Ovary (tissue), 3 donors: ENCODE measurements around the gene TXNDC2.

ENCODE experiments used
- CTCF ChIP-seq, 3 donors: fragments of 450-650 bp in 2 of 3; fragments of 200-600 bp in 1 of 3; IDR thresholded peaks; one replicate each; pipeline versions ENCODE4 v1.5.1 to v1.8.0; 2016 to 2022; ENCODE audit warnings: antibody characterized with exemption in 3 of 3, mild to moderate bottlenecking in 1 of 3
- EP300 ChIP-seq: sonication (generic); formaldehyde crosslinking; IDR thresholded peaks from one replicate; pipeline ENCODE4 v1.6.1; 2017; ENCODE audit warnings: antibody characterized with exemption
- POLR2A ChIP-seq: fragments of 450-650 bp; IDR thresholded peaks from one replicate; pipeline ENCODE4 v1.6.1; 2017; ENCODE audit warnings: antibody characterized with exemption, mild to moderate bottlenecking, moderate library complexity
- donor health status: DM: no; HTN: no; CAD: no.

GRCh38 chr18:9885170-9886004 is at the start of gene TXNDC2:
- no peak for TF ChIP-seq CTCF (IDR thresholded peaks at IDR 0.05)
- no peak for TF ChIP-seq POLR2A
- no peak for TF ChIP-seq EP300
